NCI-H2107 (cell line): ENCODE measurements around the gene RBM22.

ENCODE experiments used
- DNase-seq: peaks from one replicate; lab custom pipeline; 2025; lab: John Stamatoyannopoulos, UW

The RBM22 gene

DNA sequence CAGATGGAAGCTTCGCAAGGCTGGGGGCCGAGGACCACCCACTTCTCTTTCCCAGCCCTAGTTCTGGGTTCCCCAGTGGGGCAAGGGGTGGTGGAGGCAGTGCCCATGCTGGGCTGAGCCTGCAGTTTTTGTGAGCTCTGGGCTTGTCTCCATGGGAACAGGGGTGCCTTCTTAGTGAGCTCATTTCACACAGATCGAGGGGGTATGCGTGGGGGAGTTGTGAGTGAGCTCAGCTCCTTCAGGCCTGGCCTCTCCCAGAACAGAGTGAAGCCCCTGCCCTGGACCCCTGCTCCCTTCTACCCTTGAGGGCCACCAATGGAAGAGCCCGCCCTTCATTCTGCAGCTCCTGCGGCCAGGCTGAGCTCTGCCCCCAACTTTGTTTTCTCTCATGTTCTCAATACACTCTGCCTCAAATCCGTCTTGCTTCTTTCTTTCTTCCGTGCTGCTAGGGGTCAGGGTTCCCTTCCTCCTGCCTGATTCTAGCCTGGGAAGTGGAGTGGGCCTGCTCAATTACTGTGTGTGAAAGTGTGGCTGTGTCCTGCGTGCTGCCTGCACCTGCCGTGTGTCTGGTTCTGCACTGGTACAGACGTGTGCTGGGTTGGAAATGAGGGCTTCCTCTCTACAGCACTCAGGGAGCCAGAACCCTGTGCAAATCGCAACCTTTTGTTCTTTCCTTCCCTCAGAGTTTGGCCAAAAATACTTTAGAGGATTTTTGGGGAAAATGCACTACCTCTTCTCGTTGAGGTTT, 48.8 kb downstream of the RBM22 start:
- no peak for DNase-seq

DNA sequence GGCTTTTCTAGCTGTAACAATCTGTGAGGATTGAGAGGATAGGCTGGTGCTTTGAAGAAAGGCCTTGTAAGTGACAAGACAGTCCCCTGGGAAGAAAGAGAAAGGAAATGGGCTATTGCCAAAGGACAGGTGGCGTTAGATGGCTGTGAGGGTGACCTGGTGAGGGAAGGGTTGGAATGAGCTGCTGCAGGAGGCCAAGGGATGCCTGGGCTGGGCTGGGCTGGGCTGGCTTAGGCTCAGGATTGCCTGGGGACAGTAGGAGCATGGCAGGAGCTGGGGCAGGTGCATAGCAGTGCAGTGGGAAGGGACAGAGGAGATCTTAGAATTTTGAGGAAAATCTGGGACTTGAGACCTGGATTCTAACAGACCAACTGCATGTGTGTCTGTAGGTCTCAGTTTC, 49.5 kb downstream of the RBM22 start:
- no peak for DNase-seq

- DNase-seq = no peak
These were observed 50.5 kb downstream of the RBM22 start for GRCh38 chr5:150650021-150651006.

DNA sequence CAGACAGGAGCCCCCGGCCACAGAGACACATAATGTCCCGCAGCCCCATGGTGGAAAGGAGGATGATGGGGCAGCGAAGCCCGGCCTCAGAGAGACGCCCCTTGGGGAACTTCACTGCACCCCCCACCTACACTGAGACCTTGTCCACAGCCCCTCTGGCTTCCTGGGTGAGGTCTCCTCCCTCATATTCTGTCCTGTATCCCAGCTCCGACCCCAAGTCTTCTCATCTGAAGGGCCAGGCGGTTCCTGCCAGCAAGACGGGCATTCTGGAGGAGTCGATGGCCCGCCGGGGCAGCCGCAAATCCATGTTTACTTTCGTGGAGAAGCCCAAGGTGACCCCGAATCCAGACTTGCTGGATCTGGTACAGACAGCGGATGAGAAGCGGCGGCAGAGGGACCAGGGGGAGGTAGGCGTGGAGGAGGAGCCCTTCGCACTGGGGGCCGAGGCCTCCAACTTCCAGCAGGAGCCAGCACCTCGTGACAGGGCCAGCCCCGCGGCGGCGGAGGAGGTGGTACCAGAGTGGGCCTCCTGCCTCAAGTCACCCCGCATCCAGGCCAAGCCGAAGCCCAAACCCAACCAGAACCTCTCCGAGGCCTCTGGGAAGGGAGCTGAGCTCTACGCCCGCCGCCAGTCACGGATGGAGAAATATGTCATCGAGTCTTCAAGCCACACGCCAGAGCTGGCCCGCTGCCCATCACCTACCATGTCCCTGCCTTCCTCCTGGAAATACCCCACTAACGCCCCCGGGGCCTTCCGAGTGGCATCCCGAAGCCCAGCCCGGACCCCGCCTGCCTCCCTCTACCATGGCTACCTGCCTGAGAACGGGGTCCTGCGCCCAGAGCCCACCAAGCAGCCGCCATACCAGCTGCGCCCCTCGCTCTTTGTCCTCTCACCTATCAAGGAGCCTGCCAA, 51.5 kb downstream of the RBM22 start:
- no peak for DNase-seq

GRCh38 chr5:150648294-150649107, 52.4 kb downstream of the RBM22 start:
- DNase-seq = no peak

DNA sequence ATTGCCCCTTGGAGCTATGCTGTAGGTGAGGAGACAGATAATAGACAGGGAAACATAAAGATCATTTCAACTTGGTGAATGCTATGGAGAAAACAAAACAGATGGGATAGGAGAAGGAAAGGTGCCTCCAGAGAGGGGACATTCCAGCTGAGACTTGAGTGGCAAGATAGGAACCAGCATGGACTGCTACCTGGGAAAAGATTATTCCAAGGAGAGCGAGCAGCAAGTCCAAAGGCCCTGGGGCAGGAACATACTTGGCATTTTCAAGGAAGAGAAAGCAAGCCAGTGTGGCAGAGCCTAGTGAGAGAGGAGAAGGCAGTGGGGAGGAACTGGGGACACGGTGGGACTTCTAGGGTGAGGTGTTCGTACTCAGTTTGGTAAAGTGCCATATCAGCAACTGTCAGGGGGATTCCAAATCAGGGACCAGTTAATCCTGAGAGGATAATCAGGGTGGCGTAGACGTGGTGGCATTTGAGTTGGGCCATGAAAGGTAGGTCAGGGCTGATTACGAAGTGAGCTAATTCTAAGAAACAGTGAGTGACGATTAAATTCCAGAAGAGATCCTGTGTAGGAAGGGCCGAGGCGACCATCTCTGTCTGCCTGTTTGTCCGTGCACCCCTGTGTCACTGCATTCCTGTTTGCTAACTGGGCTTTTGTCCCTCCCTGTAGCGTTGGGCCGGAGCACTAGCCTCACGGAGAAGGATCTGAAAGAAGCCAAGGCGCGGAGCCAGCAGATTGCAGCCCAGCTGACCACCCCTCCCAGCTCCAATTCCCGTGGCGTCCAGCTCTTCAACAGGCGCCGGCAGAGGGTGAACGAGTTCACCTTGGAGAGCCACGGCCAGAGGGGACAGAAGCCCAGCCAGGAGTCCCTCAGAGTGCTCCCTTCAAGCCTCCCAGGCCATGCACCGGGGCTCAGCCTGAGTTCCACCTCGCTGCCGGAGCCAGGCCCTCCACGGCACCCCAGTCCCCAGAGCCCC, 53.3 kb downstream of the RBM22 start:
- no peak for DNase-seq

- no peak for DNase-seq
These were observed 55.7 kb downstream of the RBM22 start for GRCh38 chr5:150645070-150645700.

GRCh38 chr5:150644514-150644913, 56.3 kb downstream of the RBM22 start:
- DNase-seq = no peak

GRCh38 chr5:150644058-150644457, 56.8 kb downstream of the RBM22 start:
- no peak for DNase-seq

DNA sequence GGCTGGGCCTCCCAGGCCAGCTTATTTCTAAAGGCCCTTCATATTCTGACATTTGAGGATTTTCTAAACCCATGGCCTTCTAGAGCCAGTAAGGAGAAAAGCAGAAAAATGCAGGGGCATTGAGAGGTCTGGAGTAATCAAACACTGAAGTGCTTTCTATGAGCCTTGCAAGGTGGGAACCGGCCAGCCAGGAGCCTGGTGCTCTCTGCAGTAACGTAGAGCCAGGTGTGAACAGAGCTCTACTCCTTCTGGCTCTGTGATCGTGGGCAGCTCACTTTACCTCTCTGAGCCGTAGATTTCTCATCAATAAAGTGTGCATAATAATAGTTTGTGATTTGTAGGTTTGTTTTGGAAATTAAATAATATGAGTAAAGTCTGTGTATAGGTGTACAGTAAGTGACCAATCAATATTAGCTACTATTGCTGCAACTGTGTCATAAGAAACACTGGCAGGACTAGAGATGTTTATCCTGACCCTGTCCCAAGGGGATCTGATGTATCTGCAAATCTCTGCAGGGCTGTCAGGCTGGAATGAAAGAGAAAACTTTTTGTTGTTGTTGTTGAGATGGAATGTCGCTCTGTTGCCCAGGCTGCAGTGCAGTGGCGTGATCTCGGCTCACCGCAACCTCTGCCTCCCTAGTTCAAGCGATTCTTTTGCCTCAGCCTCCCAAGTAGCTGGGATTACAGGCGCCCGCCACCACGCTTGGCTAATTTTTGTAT, 57.7 kb downstream of the RBM22 start:
- DNase-seq = no peak

- no peak for DNase-seq
These were observed 58.3 kb downstream of the RBM22 start for GRCh38 chr5:150642567-150642927.

- DNase-seq = no peak
These were observed 58.9 kb downstream of the RBM22 start for GRCh38 chr5:150641824-150642566.

- DNase-seq = no peak
These were observed 59.8 kb downstream of the RBM22 start for GRCh38 chr5:150641006-150641570.
